ENCODE measurements around the gene HOXA9.

GRCh38 chr7:27174874-27175625 lies 9.7 kb upstream of the HOXA9 start:
- TF ChIP-seq CTCF (IDR thresholded peaks at IDR 0.05) = no peak
- TF ChIP-seq EP300 (IDR thresholded peaks at IDR 0.05) = no peak
- TF ChIP-seq POLR2AphosphoS5 (IDR thresholded peaks at IDR 0.05) = no peak

Measured in stomach (tissue), 4 donors.